ENCODE measurements around the gene SEH1L. TPM values are rescaled to one million over a fixed set of nuclear protein-coding genes. Genes with fewer than 3 reads are reported as not detected.

Gene SEH1L
- total and polyA plus RNA-seq, 10 of the 15 experiments (the other 5 are each of a cell fraction or from before 2014, with no cell fraction given) = 27.5 to 109 (median 52.8) TPM

DNA sequence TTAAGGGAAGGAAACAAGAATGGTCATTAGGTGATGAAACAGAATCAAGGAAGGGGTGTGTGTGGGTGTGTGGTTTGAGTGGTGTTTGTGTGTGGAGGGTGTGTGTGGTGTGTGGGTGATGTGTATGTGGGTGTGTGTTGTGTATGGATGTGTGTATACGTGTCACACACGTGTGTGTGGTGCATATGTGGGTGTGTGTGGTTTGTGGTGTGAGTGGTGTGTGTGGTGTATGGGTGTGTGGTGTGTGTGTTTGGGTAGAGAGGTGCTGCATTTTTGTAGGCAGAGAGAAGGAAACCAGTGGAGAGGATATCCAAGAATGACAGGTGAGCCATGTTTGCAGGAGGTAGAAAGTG is 42.3 kb downstream of the SEH1L start (continued):
- TF ChIP-seq, protein P1, sequence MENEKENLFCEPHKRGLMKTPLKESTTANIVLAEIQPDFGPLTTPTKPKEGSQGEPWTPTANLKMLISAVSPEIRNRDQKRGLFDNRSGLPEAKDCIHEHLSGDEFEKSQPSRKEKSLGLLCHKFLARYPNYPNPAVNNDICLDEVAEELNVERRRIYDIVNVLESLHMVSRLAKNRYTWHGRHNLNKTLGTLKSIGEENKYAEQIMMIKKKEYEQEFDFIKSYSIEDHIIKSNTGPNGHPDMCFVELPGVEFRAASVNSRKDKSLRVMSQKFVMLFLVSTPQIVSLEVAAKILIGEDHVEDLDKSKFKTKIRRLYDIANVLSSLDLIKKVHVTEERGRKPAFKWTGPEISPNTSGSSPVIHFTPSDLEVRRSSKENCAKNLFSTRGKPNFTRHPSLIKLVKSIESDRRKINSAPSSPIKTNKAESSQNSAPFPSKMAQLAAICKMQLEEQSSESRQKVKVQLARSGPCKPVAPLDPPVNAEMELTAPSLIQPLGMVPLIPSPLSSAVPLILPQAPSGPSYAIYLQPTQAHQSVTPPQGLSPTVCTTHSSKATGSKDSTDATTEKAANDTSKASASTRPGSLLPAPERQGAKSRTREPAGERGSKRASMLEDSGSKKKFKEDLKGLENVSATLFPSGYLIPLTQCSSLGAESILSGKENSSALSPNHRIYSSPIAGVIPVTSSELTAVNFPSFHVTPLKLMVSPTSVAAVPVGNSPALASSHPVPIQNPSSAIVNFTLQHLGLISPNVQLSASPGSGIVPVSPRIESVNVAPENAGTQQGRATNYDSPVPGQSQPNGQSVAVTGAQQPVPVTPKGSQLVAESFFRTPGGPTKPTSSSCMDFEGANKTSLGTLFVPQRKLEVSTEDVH (IDR thresholded peaks at IDR 0.05; ENCODE audit: low read depth, partially characterized antibody) = no peak
- TF ChIP-seq PML (IDR thresholded peaks at IDR 0.05; ENCODE audit: low read length) = no peak
- TF ChIP-seq, protein P2, sequence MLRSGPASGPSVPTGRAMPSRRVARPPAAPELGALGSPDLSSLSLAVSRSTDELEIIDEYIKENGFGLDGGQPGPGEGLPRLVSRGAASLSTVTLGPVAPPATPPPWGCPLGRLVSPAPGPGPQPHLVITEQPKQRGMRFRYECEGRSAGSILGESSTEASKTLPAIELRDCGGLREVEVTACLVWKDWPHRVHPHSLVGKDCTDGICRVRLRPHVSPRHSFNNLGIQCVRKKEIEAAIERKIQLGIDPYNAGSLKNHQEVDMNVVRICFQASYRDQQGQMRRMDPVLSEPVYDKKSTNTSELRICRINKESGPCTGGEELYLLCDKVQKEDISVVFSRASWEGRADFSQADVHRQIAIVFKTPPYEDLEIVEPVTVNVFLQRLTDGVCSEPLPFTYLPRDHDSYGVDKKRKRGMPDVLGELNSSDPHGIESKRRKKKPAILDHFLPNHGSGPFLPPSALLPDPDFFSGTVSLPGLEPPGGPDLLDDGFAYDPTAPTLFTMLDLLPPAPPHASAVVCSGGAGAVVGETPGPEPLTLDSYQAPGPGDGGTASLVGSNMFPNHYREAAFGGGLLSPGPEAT (IDR thresholded peaks at IDR 0.05; ENCODE audit: low read depth) = no peak
- no peak for TF ChIP-seq ZNF384 (IDR thresholded peaks at IDR 0.05; ENCODE audit: borderline replicate concordance, low read depth, low read length)
- TF ChIP-seq RUNX3 (IDR thresholded peaks at IDR 0.05; ENCODE audit: low read length) = peak; percentile 91
- no peak for TF ChIP-seq SIX5 (IDR thresholded peaks at IDR 0.05; ENCODE audit: low read depth, low read length, severe bottlenecking)
- TF ChIP-seq, protein P3, sequence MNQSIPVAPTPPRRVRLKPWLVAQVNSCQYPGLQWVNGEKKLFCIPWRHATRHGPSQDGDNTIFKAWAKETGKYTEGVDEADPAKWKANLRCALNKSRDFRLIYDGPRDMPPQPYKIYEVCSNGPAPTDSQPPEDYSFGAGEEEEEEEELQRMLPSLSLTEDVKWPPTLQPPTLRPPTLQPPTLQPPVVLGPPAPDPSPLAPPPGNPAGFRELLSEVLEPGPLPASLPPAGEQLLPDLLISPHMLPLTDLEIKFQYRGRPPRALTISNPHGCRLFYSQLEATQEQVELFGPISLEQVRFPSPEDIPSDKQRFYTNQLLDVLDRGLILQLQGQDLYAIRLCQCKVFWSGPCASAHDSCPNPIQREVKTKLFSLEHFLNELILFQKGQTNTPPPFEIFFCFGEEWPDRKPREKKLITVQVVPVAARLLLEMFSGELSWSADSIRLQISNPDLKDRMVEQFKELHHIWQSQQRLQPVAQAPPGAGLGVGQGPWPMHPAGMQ (IDR thresholded peaks at IDR 0.05; ENCODE audit: borderline replicate concordance) = peak; percentile 72
- 0 out of 2 replicates have a peak, but pooled peaks have one; percentile 53 for TF ChIP-seq DPF2 (IDR thresholded peaks at IDR 0.05)
- TF ChIP-seq JUNB (IDR thresholded peaks at IDR 0.05) = no peak
- no peak for TF ChIP-seq ZNF217 (IDR thresholded peaks at IDR 0.05)
- peak; percentile 88 for TF ChIP-seq ATF7 (IDR thresholded peaks at IDR 0.05; ENCODE audit: low read depth)
- TF ChIP-seq HDAC6 (IDR thresholded peaks at IDR 0.05; ENCODE audit: unreplicated experiment) = no peak
- 0 out of 2 replicates have a peak, but pooled peaks have one; percentile 21 for TF ChIP-seq CREB1 (IDR thresholded peaks at IDR 0.05; ENCODE audit: low read depth)
- TF ChIP-seq SRF (IDR thresholded peaks at IDR 0.05; ENCODE audit: low read depth in 2 of 2, low read length in 2 of 2) = no peak
- TF ChIP-seq MTA2 (IDR thresholded peaks at IDR 0.05; ENCODE audit: low read depth) = peak; percentile 78
- 0 out of 2 replicates have a peak, but pooled peaks have one; percentile 9 for TF ChIP-seq BCL11A (IDR thresholded peaks at IDR 0.05; ENCODE audit: low read depth, low read length)
- peak; percentile 67; the same call in 1 of the 2 replicates for TF ChIP-seq MTA3 (IDR thresholded peaks at IDR 0.05; ENCODE audit: borderline replicate concordance, low read length)
- TF ChIP-seq ZNF24 (IDR thresholded peaks at IDR 0.05) = no peak
- no peak for TF ChIP-seq PAX8 (IDR thresholded peaks at IDR 0.05)
- no peak for TF ChIP-seq ZNF274 (IDR thresholded peaks at IDR 0.05; ENCODE audit: insufficient read depth, insufficient read length)
- no peak for TF ChIP-seq SUZ12 (IDR thresholded peaks at IDR 0.05; ENCODE audit: unreplicated experiment)
- TF ChIP-seq, protein P4, sequence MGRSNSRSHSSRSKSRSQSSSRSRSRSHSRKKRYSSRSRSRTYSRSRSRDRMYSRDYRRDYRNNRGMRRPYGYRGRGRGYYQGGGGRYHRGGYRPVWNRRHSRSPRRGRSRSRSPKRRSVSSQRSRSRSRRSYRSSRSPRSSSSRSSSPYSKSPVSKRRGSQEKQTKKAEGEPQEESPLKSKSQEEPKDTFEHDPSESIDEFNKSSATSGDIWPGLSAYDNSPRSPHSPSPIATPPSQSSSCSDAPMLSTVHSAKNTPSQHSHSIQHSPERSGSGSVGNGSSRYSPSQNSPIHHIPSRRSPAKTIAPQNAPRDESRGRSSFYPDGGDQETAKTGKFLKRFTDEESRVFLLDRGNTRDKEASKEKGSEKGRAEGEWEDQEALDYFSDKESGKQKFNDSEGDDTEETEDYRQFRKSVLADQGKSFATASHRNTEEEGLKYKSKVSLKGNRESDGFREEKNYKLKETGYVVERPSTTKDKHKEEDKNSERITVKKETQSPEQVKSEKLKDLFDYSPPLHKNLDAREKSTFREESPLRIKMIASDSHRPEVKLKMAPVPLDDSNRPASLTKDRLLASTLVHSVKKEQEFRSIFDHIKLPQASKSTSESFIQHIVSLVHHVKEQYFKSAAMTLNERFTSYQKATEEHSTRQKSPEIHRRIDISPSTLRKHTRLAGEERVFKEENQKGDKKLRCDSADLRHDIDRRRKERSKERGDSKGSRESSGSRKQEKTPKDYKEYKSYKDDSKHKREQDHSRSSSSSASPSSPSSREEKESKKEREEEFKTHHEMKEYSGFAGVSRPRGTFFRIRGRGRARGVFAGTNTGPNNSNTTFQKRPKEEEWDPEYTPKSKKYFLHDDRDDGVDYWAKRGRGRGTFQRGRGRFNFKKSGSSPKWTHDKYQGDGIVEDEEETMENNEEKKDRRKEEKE (IDR thresholded peaks at IDR 0.05) = no peak
- TF ChIP-seq BMI1 (IDR thresholded peaks at IDR 0.05; ENCODE audit: borderline replicate concordance) = 0 out of 2 replicates have a peak, but pooled peaks have one; percentile 30
- no peak for TF ChIP-seq ZNF207 (IDR thresholded peaks at IDR 0.05; ENCODE audit: borderline replicate concordance)
- TF ChIP-seq POLR2AphosphoS5 (IDR thresholded peaks at IDR 0.05; ENCODE audit: low read length) = no peak; the same call in 1 of the 2 replicates
- peak; percentile 96 for TF ChIP-seq NBN (IDR thresholded peaks at IDR 0.05)
